Activated gamma-delta T cell (primary cell): ENCODE results near the gene NRN1L.

Experiments
- DNase-seq: peaks from one replicate; lab custom pipeline; 2025; lab: John Stamatoyannopoulos, UW

Gene NRN1L

GRCh38 chr16:67917140-67917851 is 32.6 kb downstream of the NRN1L start:
- no peak for DNase-seq

GRCh38 chr16:67917852-67918236 is 33.2 kb downstream of the NRN1L start:
- no peak for DNase-seq

GRCh38 chr16:67919622-67920221 is 35.0 kb downstream of the NRN1L start:
- no peak for DNase-seq

GRCh38 chr16:67922221-67922620 is 37.5 kb downstream of the NRN1L start:
- no peak for DNase-seq

- no peak for DNase-seq
Observed at GRCh38 chr16:67922740-67923139, 38.1 kb downstream of the NRN1L start.

GRCh38 chr16:67923414-67924116 is 38.9 kb downstream of the NRN1L start:
- DNase-seq, result no peak

- DNase-seq, result no peak
Observed at GRCh38 chr16:67924140-67924906, 39.6 kb downstream of the NRN1L start.

- DNase-seq, result no peak
Observed at GRCh38 chr16:67926181-67926750, 41.6 kb downstream of the NRN1L start.

- no peak for DNase-seq
Observed at GRCh38 chr16:67927131-67927941, 42.7 kb downstream of the NRN1L start.

- no peak for DNase-seq
Observed at GRCh38 chr16:67928147-67928546, 43.5 kb downstream of the NRN1L start.

GRCh38 chr16:67928561-67929364 is 44.1 kb downstream of the NRN1L start:
- no peak for DNase-seq

- DNase-seq, result no peak
Observed at GRCh38 chr16:67930191-67930590, 45.5 kb downstream of the NRN1L start.

- no peak for DNase-seq
Observed at GRCh38 chr16:67930678-67931211, 46.1 kb downstream of the NRN1L start.

- no peak for DNase-seq
Observed at GRCh38 chr16:67931712-67932461, 47.2 kb downstream of the NRN1L start, which contains the start of gene CTRL. TSS of gene CTRL (minus strand) at chr16:67931862. CDS start at chr16:67931852, 10 bp downstream.

- DNase-seq, result no peak
Observed at GRCh38 chr16:67932462-67932840, 47.8 kb downstream of the NRN1L start.

GRCh38 chr16:67933805-67934204 is 49.1 kb downstream of the NRN1L start:
- no peak for DNase-seq

- DNase-seq, result no peak
Observed at GRCh38 chr16:67934306-67935100, 49.8 kb downstream of the NRN1L start.

GRCh38 chr16:67935101-67935401 is 50.4 kb downstream of the NRN1L start:
- DNase-seq, result no peak
